Keratinocyte (primary cell): ENCODE measurements around the gene MYL6. TPM values are rescaled to one million over a fixed set of nuclear protein-coding genes. Genes with fewer than 3 reads are reported as not detected.

Experiments
- DNase-seq: peaks from one replicate; pipeline ENCODE4 v3.0.0-alpha.2; 2011; ENCODE audit warnings: low read depth, missing footprints, low spot score
- FAIRE-seq: peaks from 2 replicates; lab custom pipeline; 2011; peaks lifted over from hg19 to GRCh38; lab: Jason Lieb, UNC
- H2AFZ ChIP-seq: 2 replicates; pipeline ENCODE4 v1.6.0; 2012; ENCODE audit warnings: low read length, control low read depth, inconsistent platforms; ENCODE audit not compliant: control insufficient read depth
- H3K27ac ChIP-seq: 2 replicates; pipeline ENCODE4 v1.5.1; 2011; ENCODE audit warnings: low read length; ENCODE audit not compliant: control insufficient read depth, insufficient read depth
- H3K27me3 ChIP-seq: 3 replicates; pipeline ENCODE4 v1.6.0; 2011; ENCODE audit warnings: low read length; ENCODE audit not compliant: control insufficient read depth, insufficient read depth; ENCODE audit errors: extremely low read depth
- H3K36me3 ChIP-seq, 2 experiments: 2 replicates in 1 of 2; 3 replicates in 1 of 2; pipeline ENCODE4 v1.5.1; 2011; ENCODE audit warnings: low read length in 2 of 2, mild to moderate bottlenecking in 1 of 2; ENCODE audit not compliant: control insufficient read depth in 2 of 2, insufficient read depth in 2 of 2; ENCODE audit errors: extremely low read depth in 1 of 2
- H3K4me1 ChIP-seq: 3 replicates; pipeline ENCODE4 v1.5.1; 2011; ENCODE audit warnings: low read length; ENCODE audit not compliant: control insufficient read depth, insufficient read depth; ENCODE audit errors: extremely low read depth
- H3K4me2 ChIP-seq: 3 replicates; pipeline ENCODE4 v1.6.0; 2011; ENCODE audit warnings: low read depth, low read length; ENCODE audit not compliant: control insufficient read depth, insufficient read depth; ENCODE audit errors: extremely low read depth
- H3K4me3 ChIP-seq, 3 experiments: fragments of 200-600 bp in 1 of 3; sonication (generic) in 1 of 3; 2 replicates in 2 of 3; 3 replicates in 1 of 3; pipeline ENCODE4 v1.5.1; 2011 to 2016; ENCODE audit warnings: low read length in 3 of 3, mild to moderate bottlenecking in 3 of 3, control low read depth in 2 of 3, inconsistent platforms in 1 of 3, low read depth in 1 of 3, mixed read lengths in 1 of 3, mixed run types in 1 of 3, moderate library complexity in 1 of 3; ENCODE audit not compliant: control insufficient read depth in 2 of 3, insufficient read depth in 2 of 3; ENCODE audit errors: extremely low read depth in 1 of 3
- H3K79me2 ChIP-seq: 2 replicates; pipeline ENCODE4 v1.6.0; 2012; ENCODE audit warnings: low read length; ENCODE audit not compliant: control insufficient read depth, insufficient read depth
- H3K9ac ChIP-seq: 3 replicates; pipeline ENCODE4 v1.6.0; 2011; ENCODE audit warnings: low read length; ENCODE audit not compliant: control insufficient read depth, insufficient read depth; ENCODE audit errors: extremely low read depth
- H3K9me1 ChIP-seq: 3 replicates; pipeline ENCODE4 v1.6.0; 2011; ENCODE audit warnings: low read length; ENCODE audit not compliant: control insufficient read depth, insufficient read depth; ENCODE audit errors: extremely low read depth
- H3K9me3 ChIP-seq: 2 replicates; pipeline ENCODE4 v1.5.1; 2012; ENCODE audit warnings: low read depth, low read length; ENCODE audit not compliant: control insufficient read depth
- H4K20me1 ChIP-seq: 3 replicates; pipeline ENCODE4 v1.6.0; 2011; ENCODE audit warnings: low read length; ENCODE audit not compliant: control insufficient read depth, insufficient read depth; ENCODE audit errors: extremely low read depth
- EZH2 ChIP-seq: IDR thresholded peaks from one replicate; pipeline ENCODE4 v1.6.1; 2012; ENCODE audit warnings: inconsistent platforms, mild to moderate bottlenecking, low read length, moderate library complexity
- dilution Hi-C: fragments of 300-500 bp; cut with MboI; formaldehyde crosslinking; loops from one replicate; pipeline ENCODE4 v1.7.0; 2020; ENCODE audit warnings: low sequenced_read_pairs; ENCODE audit not compliant: extremely low pct_ligation_motif_present
- polyA plus RNA-seq, 5 experiments: library from polyadenylated mRNA; depleted of rRNA in 3 of 5; stranded (reverse) in 3 of 5; stranded (forward) in 1 of 5; unstranded in 1 of 5; fragments of >200 nt; gene quantifications; 1 replicate in 1 of 5; 2 replicates in 3 of 5; 3 replicates in 1 of 5; pipeline versions ENCODE4 v1.2.1 to v1.2.3, GENCODE V29; 2011 to 2012; ENCODE audit warnings: missing spikeins in 2 of 5, low read depth in 1 of 5, low replicate concordance in 1 of 5
- TF ChIP-seq, protein P1 (sequence below), 3 experiments: IDR thresholded peaks in 1 of 3; conservative IDR thresholded peaks in 1 of 3; optimal IDR thresholded peaks in 1 of 3; 2 replicates in 2 of 3; 3 replicates in 1 of 3; pipeline versions ENCODE3 to v1.5.1; 2011; ENCODE audit warnings: low read length in 3 of 3, mild to moderate bottlenecking in 3 of 3, moderate library complexity in 2 of 3, control low read depth in 1 of 3, inconsistent platforms in 1 of 3; ENCODE audit not compliant: insufficient read depth in 2 of 3; ENCODE audit errors: extremely low read depth in 1 of 3

Gene MYL6
- polyA plus RNA-seq, 1 donor (not counting 4 experiments of a cell fraction or from before 2014, with no cell fraction given): 4,542 TPM

DNA sequence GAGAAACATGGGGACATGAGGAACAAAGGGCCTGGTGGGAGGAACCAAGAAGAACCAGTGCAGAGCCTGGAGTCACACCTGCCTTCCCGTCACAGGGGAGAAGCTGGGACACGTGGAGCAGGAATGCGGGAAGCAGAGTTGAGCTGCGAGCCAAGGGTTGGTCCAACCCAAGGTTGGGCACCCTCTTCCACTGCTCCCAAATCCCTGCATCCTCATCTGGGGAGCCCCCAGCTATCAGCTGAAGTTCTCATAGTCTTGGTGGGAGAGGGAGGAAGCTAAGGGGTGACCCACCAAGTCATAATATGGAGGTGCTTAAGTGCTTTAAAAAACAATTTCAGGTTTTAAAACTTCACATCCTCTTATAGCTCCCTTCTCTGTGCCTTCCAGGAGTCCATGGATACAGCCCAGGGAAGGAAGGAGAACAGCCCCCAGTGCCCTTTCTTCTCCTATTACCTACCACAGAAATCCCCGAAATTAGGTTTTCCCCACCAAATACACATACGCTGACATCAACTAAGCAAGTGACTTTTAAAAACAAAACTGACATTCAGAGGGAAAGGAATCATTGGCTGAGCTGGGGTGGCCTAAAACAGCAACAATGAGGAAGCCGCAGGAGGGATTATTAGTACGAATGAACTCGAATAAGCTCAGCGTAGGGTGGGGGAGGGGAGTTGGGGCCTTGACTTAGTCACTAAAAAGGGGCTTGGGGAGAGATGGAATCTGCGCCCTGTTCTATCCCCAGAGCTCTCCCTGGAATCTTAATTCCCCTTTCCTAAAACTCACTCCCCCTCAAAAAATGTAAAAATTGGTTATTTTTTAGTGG is 4.5 kb downstream of the MYL6 start:
- H3K79me2 ChIP-seq: peaks cover 28% of the 10 kb centered on the region
- dilution Hi-C loops: no loop called here
- no peak for FAIRE-seq
- TF ChIP-seq EZH2: no peak
- TF ChIP-seq, protein P1, sequence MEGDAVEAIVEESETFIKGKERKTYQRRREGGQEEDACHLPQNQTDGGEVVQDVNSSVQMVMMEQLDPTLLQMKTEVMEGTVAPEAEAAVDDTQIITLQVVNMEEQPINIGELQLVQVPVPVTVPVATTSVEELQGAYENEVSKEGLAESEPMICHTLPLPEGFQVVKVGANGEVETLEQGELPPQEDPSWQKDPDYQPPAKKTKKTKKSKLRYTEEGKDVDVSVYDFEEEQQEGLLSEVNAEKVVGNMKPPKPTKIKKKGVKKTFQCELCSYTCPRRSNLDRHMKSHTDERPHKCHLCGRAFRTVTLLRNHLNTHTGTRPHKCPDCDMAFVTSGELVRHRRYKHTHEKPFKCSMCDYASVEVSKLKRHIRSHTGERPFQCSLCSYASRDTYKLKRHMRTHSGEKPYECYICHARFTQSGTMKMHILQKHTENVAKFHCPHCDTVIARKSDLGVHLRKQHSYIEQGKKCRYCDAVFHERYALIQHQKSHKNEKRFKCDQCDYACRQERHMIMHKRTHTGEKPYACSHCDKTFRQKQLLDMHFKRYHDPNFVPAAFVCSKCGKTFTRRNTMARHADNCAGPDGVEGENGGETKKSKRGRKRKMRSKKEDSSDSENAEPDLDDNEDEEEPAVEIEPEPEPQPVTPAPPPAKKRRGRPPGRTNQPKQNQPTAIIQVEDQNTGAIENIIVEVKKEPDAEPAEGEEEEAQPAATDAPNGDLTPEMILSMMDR (optimal IDR thresholded peaks at IDR 0.05 in 1 of 3, IDR thresholded peaks at IDR 0.05 in 1 of 3, conservative IDR thresholded peaks at IDR 0.05 in 1 of 3; ENCODE audit: extremely low read depth in 1 of 3, insufficient read depth in 2 of 3, low read length in 3 of 3): no peak
- H3K4me3 ChIP-seq: no peak overlapping the region
- H3K36me3 ChIP-seq: peaks cover 37 to 43% of the 10 kb centered on the region in 2 experiments
- H3K4me1 ChIP-seq: peaks cover 22% of the 10 kb centered on the region
- no peak overlapping the region for H3K27ac ChIP-seq
- no peak for DNase-seq
- H3K4me2 ChIP-seq: no peak overlapping the region
- H3K9me1 ChIP-seq: no peaks in the 10 kb centered on the region
- H3K9me3 ChIP-seq: no peaks in the 10 kb centered on the region
- H3K27me3 ChIP-seq: no peaks in the 10 kb centered on the region
- H2AFZ ChIP-seq: no peak overlapping the region
- H3K9ac ChIP-seq: no peak overlapping the region
- peaks cover 21% of the 10 kb centered on the region for H4K20me1 ChIP-seq

DNA sequence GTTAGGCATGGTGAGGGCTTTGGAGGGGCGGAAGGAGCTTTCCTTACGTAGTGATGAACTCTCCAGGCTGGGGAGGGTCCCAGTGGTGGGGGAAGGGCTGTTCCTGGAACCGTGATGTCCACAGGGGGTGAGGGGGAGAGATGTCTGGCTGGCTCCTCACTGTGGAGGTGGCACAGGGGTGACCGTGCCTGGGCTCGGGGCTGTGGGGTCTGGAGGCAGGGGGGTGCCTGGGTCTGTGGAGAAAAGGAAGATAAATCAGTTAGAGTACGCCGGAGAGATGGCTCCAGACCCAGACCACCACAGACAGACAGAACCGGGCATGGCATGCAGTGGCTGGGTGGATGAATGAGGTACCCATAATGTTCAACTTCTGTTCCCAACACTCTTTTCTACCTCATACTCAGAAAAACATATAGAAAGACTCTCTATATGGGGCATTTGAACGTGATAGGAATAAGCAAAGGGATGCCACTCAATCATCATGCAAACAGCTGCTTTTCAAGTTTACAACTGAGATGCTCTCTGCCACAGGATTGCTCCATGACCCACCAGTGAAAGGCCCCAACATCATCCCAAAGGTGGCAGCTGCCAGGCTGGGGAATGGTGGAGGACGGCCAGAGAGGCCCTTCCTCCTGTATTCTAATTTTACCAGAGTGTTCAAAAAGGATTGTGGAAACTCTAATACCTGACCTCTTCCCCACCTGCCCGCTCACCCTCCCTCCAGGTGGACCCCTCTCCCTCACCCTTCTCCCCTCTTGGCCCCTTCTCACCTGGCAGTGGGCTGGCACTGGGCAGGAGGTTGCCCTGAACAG is 5.6 kb downstream of the MYL6 start:
- Histone ChIP-seq H3K4me1 (peaks cover 22% of the 10 kb centered on the region), H4K20me1 (peaks cover 21% of the 10 kb centered on the region), H3K9ac (no peak overlapping the region), H3K27ac (no peak overlapping the region), H3K9me3 (no peaks in the 10 kb centered on the region), H3K4me3 (no peak overlapping the region), H2AFZ (no peak overlapping the region), H3K79me2 (peaks cover 22% of the 10 kb centered on the region), H3K9me1 (no peaks in the 10 kb centered on the region), H3K36me3 (peaks cover 41 to 43% of the 10 kb centered on the region in 2 experiments), H3K4me2 (no peak overlapping the region), H3K27me3 (no peaks in the 10 kb centered on the region)
- dilution Hi-C loops: no loop called here
- TF ChIP-seq EZH2: no peak
- TF ChIP-seq, protein P1 (optimal IDR thresholded peaks at IDR 0.05 in 1 of 3, IDR thresholded peaks at IDR 0.05 in 1 of 3, conservative IDR thresholded peaks at IDR 0.05 in 1 of 3; ENCODE audit: extremely low read depth in 1 of 3, insufficient read depth in 2 of 3, low read length in 3 of 3): no peak
- no peak for DNase-seq
- FAIRE-seq: no peak
